ENCODE data around the gene FBXL5. TPM values are rescaled to one million over a fixed set of nuclear protein-coding genes. Genes with fewer than 3 reads are reported as not detected.
A peak's percentile ranks its signal among the peaks of the same experiment; 100 is the strongest.

FBXL5 gene
- total and polyA plus RNA-seq, 4 donors, result 24.5 to 79.7 (median 34.5) TPM

DNA sequence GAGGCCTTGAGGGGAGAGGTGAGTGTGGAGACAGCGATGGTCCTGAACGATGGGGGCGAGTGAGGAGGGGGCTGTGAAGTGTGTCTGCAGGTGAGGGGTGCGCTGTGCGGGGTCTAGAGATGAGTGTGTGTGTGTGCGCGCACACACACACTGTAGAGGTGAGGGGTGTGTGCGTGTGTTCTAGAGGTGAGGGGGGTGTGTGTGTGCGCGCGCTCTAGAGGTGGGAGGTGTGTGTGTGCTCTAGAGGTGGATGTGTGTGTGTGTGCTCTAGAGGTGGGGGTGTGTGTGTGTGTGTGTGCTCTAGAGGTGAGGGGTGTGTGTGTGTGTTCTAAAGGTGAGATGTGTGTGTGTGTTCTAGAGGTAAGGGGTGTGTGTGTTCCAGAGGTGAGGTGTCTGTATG lies 48.3 kb upstream of the FBXL5 start:
- no peak overlapping the region for H3K9ac ChIP-seq (ENCODE audit: low read depth in 1 of 2, low read length in 2 of 2)
- no peaks in the 10 kb centered on the region for H3K9me3 ChIP-seq (ENCODE audit: control insufficient read depth in 4 of 4, low read length in 3 of 4)
- no peaks in the 10 kb centered on the region for H3K27me3 ChIP-seq (ENCODE audit: control insufficient read depth in 4 of 4, insufficient read depth in 4 of 4, low read length in 3 of 4)
- no peak for DNase-seq (ENCODE audit: low spot score)
- no peak overlapping the region for H3K27ac ChIP-seq (ENCODE audit: low read depth in 1 of 2, low read length in 2 of 2)
- H3K4me1 ChIP-seq (ENCODE audit: control insufficient read depth in 4 of 4, insufficient read depth in 4 of 4, low read length in 3 of 4), result peaks cover 4 to 17% (median 8%) of the 10 kb centered on the region in 4 donors
- no peaks in the 10 kb centered on the region for H3K36me3 ChIP-seq (ENCODE audit: control insufficient read depth in 4 of 4, insufficient read depth in 3 of 4, low read depth in 1 of 4, low read length in 3 of 4)
- TF ChIP-seq, protein P1, sequence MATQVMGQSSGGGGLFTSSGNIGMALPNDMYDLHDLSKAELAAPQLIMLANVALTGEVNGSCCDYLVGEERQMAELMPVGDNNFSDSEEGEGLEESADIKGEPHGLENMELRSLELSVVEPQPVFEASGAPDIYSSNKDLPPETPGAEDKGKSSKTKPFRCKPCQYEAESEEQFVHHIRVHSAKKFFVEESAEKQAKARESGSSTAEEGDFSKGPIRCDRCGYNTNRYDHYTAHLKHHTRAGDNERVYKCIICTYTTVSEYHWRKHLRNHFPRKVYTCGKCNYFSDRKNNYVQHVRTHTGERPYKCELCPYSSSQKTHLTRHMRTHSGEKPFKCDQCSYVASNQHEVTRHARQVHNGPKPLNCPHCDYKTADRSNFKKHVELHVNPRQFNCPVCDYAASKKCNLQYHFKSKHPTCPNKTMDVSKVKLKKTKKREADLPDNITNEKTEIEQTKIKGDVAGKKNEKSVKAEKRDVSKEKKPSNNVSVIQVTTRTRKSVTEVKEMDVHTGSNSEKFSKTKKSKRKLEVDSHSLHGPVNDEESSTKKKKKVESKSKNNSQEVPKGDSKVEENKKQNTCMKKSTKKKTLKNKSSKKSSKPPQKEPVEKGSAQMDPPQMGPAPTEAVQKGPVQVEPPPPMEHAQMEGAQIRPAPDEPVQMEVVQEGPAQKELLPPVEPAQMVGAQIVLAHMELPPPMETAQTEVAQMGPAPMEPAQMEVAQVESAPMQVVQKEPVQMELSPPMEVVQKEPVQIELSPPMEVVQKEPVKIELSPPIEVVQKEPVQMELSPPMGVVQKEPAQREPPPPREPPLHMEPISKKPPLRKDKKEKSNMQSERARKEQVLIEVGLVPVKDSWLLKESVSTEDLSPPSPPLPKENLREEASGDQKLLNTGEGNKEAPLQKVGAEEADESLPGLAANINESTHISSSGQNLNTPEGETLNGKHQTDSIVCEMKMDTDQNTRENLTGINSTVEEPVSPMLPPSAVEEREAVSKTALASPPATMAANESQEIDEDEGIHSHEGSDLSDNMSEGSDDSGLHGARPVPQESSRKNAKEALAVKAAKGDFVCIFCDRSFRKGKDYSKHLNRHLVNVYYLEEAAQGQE (IDR thresholded peaks at IDR 0.05), result no peak
- no peak for TF ChIP-seq EGR1 (IDR thresholded peaks at IDR 0.05; ENCODE audit: low read depth in 2 of 2)
- TF ChIP-seq SP1 (IDR thresholded peaks at IDR 0.05), result no peak
- no peak for TF ChIP-seq HNF4G (IDR thresholded peaks at IDR 0.05)
- no peak for TF ChIP-seq HNF4A (conservative IDR thresholded peaks at IDR 0.05)
- TF ChIP-seq FOXA1 (IDR thresholded peaks at IDR 0.05), result no peak
- no peak for TF ChIP-seq JUND (IDR thresholded peaks at IDR 0.05)
- TF ChIP-seq YY1 (IDR thresholded peaks at IDR 0.05), result no peak
- WGBS, result 88% methylated on average over 11 of the region's 11 CpGs
- H3K4me3 ChIP-seq (ENCODE audit: low read depth in 1 of 3, low read length in 3 of 3), result peak overlapping the region in 1 of 3 donors; percentile 44

DNA sequence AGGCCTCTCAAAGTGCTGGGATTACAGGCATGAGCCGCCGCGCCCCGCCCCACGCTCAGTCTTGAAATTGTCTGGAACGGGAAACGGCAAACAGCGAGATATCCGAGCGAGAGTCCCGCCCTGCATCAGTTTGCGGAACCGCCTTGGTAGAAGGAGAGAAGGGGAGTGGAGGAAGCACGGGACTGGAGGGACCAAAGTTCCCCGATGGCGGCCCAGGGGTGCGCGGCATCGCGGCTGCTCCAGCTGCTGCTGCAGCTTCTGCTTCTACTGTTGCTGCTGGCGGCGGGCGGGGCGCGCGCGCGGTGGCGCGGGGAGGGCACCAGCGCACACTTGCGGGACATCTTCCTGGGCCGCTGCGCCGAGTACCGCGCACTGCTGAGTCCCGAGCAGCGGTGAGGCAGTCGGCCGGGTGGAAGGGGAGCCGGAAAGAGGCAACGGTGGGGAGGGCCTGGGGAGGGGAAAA lies 47.8 kb upstream of the FBXL5 start, which contains the start of gene BST1:
Gene BST1 (plus strand): TSS at position 125 of the 463 bp plus-strand sequence. CDS start 80 bp downstream, at position 205.
- H3K27me3 ChIP-seq (ENCODE audit: control insufficient read depth in 4 of 4, insufficient read depth in 4 of 4, low read length in 3 of 4), result no peaks in the 10 kb centered on the region
- H3K4me1 ChIP-seq (ENCODE audit: control insufficient read depth in 4 of 4, insufficient read depth in 4 of 4, low read length in 3 of 4), result peaks cover 4 to 17% (median 8%) of the 10 kb centered on the region in 4 donors
- H3K27ac ChIP-seq (ENCODE audit: low read depth in 1 of 2, low read length in 2 of 2), result peak within 1 kb of the TSS in 1 of 2 donors; percentile 90
- no peaks in the 10 kb centered on the region for H3K9me3 ChIP-seq (ENCODE audit: control insufficient read depth in 4 of 4, low read length in 3 of 4)
- WGBS, result 29% methylated on average over 43 of the region's 43 CpGs
- H3K36me3 ChIP-seq (ENCODE audit: control insufficient read depth in 4 of 4, insufficient read depth in 3 of 4, low read depth in 1 of 4, low read length in 3 of 4), result no peaks in the 10 kb centered on the region
- H3K4me3 ChIP-seq (ENCODE audit: low read depth in 1 of 3, low read length in 3 of 3), result peak within 1 kb of the TSS in 2 of 3 donors; percentile 2 to 44
- no peak for TF ChIP-seq FOXA2 (IDR thresholded peaks at IDR 0.05)
- TF ChIP-seq EGR1 (IDR thresholded peaks at IDR 0.05; ENCODE audit: low read depth in 2 of 2), result no peak
- TF ChIP-seq JUND (IDR thresholded peaks at IDR 0.05), result no peak
- TF ChIP-seq GABPA (IDR thresholded peaks at IDR 0.05 in 1 of 2, conservative IDR thresholded peaks at IDR 0.05 in 1 of 2), result no peak
- TF ChIP-seq YY1 (IDR thresholded peaks at IDR 0.05), result peak; percentile 45
- TF ChIP-seq, protein P2, sequence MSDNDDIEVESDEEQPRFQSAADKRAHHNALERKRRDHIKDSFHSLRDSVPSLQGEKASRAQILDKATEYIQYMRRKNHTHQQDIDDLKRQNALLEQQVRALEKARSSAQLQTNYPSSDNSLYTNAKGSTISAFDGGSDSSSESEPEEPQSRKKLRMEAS (IDR thresholded peaks at IDR 0.05), result no peak
- TF ChIP-seq RAD21 (IDR thresholded peaks at IDR 0.05), result peak in 1 of 2 donors; percentile 26
- TF ChIP-seq, protein P3, sequence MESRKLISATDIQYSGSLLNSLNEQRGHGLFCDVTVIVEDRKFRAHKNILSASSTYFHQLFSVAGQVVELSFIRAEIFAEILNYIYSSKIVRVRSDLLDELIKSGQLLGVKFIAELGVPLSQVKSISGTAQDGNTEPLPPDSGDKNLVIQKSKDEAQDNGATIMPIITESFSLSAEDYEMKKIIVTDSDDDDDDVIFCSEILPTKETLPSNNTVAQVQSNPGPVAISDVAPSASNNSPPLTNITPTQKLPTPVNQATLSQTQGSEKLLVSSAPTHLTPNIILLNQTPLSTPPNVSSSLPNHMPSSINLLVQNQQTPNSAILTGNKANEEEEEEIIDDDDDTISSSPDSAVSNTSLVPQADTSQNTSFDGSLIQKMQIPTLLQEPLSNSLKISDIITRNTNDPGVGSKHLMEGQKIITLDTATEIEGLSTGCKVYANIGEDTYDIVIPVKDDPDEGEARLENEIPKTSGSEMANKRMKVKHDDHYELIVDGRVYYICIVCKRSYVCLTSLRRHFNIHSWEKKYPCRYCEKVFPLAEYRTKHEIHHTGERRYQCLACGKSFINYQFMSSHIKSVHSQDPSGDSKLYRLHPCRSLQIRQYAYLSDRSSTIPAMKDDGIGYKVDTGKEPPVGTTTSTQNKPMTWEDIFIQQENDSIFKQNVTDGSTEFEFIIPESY (IDR thresholded peaks at IDR 0.05), result no peak
- TF ChIP-seq HNF4G (IDR thresholded peaks at IDR 0.05), result no peak
- no peak for TF ChIP-seq NR2F2 (IDR thresholded peaks at IDR 0.05)
- no peak for TF ChIP-seq FOXA1 (IDR thresholded peaks at IDR 0.05)
- TF ChIP-seq, protein P4, sequence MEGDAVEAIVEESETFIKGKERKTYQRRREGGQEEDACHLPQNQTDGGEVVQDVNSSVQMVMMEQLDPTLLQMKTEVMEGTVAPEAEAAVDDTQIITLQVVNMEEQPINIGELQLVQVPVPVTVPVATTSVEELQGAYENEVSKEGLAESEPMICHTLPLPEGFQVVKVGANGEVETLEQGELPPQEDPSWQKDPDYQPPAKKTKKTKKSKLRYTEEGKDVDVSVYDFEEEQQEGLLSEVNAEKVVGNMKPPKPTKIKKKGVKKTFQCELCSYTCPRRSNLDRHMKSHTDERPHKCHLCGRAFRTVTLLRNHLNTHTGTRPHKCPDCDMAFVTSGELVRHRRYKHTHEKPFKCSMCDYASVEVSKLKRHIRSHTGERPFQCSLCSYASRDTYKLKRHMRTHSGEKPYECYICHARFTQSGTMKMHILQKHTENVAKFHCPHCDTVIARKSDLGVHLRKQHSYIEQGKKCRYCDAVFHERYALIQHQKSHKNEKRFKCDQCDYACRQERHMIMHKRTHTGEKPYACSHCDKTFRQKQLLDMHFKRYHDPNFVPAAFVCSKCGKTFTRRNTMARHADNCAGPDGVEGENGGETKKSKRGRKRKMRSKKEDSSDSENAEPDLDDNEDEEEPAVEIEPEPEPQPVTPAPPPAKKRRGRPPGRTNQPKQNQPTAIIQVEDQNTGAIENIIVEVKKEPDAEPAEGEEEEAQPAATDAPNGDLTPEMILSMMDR (IDR thresholded peaks at IDR 0.05; ENCODE audit: low read depth, low read length, missing input control), result no peak
- no peak for TF ChIP-seq RXRA (IDR thresholded peaks at IDR 0.05)
- peak; percentile 21 for TF ChIP-seq TAF1 (conservative IDR thresholded peaks at IDR 0.05)
- TF ChIP-seq, protein P1 (IDR thresholded peaks at IDR 0.05), result no peak
- no peak for TF ChIP-seq SP1 (IDR thresholded peaks at IDR 0.05)
- peak; percentile 57 for DNase-seq (ENCODE audit: low spot score)
- no peak within 1 kb of the TSS for H3K9ac ChIP-seq (ENCODE audit: low read depth in 1 of 2, low read length in 2 of 2)

Measured in liver (tissue), 9 donors.